H9 (cell line): Measurements from ENCODE around the gene TTC39A. TPM values are rescaled to one million over a fixed set of nuclear protein-coding genes. Genes with fewer than 3 reads are reported as not detected.

Experiments used
- DNase-seq: peaks from one replicate; pipeline ENCODE4 v3.0.0-alpha.2; 2017
- H2AFZ ChIP-seq: one replicate; pipeline ENCODE4 v1.6.1; 2013; ENCODE audit warnings: mild to moderate bottlenecking, low read length, control low read depth, moderate library complexity
- H2AK5ac ChIP-seq: 2 replicates; pipeline ENCODE4 v1.6.1; 2013; ENCODE audit warnings: low read length, control low read depth, mixed read lengths; ENCODE audit not compliant: insufficient read length
- H2BK120ac ChIP-seq: one replicate; pipeline ENCODE4 v1.6.1; 2013; ENCODE audit warnings: low read depth, mild to moderate bottlenecking, low read length, control low read depth, inconsistent platforms; ENCODE audit not compliant: poor library complexity, severe bottlenecking
- H2BK12ac ChIP-seq: 2 replicates; pipeline ENCODE4 v1.6.1; 2013; ENCODE audit warnings: low read length, control low read depth, mixed read lengths, low read depth; ENCODE audit not compliant: insufficient read length
- H2BK15ac ChIP-seq: 2 replicates; pipeline ENCODE4 v1.6.1; 2013; ENCODE audit warnings: low read depth, low read length, control low read depth
- H2BK20ac ChIP-seq: one replicate; pipeline ENCODE4 v1.6.1; 2013; ENCODE audit warnings: low read depth, mild to moderate bottlenecking, low read length, control low read depth, inconsistent platforms; ENCODE audit not compliant: poor library complexity, severe bottlenecking
- H2BK5ac ChIP-seq: 2 replicates; pipeline ENCODE4 v1.6.1; 2013; ENCODE audit warnings: low read length, control low read depth, mixed read lengths; ENCODE audit not compliant: insufficient read length
- H3K14ac ChIP-seq: 2 replicates; pipeline ENCODE4 v1.6.1; 2013; ENCODE audit warnings: low read length, control low read depth; ENCODE audit not compliant: insufficient read depth
- H3K18ac ChIP-seq: 2 replicates; pipeline ENCODE4 v1.6.1; 2013; ENCODE audit warnings: low read depth, mild to moderate bottlenecking, mixed read lengths, low read length, control low read depth; ENCODE audit not compliant: insufficient read length
- H3K23ac ChIP-seq: 2 replicates; pipeline ENCODE4 v1.6.1; 2013; ENCODE audit warnings: low read length, control low read depth, mixed read lengths, low read depth; ENCODE audit not compliant: insufficient read length
- H3K23me2 ChIP-seq: 2 replicates; pipeline ENCODE4 v1.6.1; 2013; ENCODE audit warnings: low read depth, mild to moderate bottlenecking, mixed read lengths, low read length, control low read depth; ENCODE audit not compliant: insufficient read length, poor library complexity, severe bottlenecking
- H3K27ac ChIP-seq: 2 replicates; pipeline ENCODE4 v1.5.1; 2013; ENCODE audit warnings: low read length, control low read depth, mixed read lengths, low read depth; ENCODE audit not compliant: insufficient read length
- H3K27me3 ChIP-seq: 2 replicates; pipeline ENCODE4 v1.6.1; 2013; ENCODE audit warnings: low read length, control low read depth, inconsistent platforms; ENCODE audit not compliant: insufficient read depth
- H3K4ac ChIP-seq: 2 replicates; pipeline ENCODE4 v1.6.1; 2013; ENCODE audit warnings: low read depth, mild to moderate bottlenecking, control low read depth, inconsistent platforms, low read length, moderate library complexity
- H3K4me1 ChIP-seq: 2 replicates; pipeline ENCODE4 v1.6.1; 2013; ENCODE audit warnings: low read length, control low read depth, inconsistent platforms; ENCODE audit not compliant: insufficient read depth
- H3K4me2 ChIP-seq: 2 replicates; pipeline ENCODE4 v1.6.1; 2013; ENCODE audit warnings: low read length, control low read depth, mixed read lengths; ENCODE audit not compliant: insufficient read length, insufficient read depth
- H3K56ac ChIP-seq: 2 replicates; pipeline ENCODE4 v1.6.1; 2013; ENCODE audit warnings: low read depth, mild to moderate bottlenecking, mixed read lengths, low read length, control low read depth; ENCODE audit not compliant: insufficient read length
- H3K79me1 ChIP-seq: 2 replicates; pipeline ENCODE4 v1.6.1; 2013; ENCODE audit warnings: low read depth, mild to moderate bottlenecking, moderate library complexity, low read length, control low read depth, inconsistent platforms; ENCODE audit not compliant: insufficient read depth, poor library complexity, severe bottlenecking
- H3K79me2 ChIP-seq: 2 replicates; pipeline ENCODE4 v1.6.1; 2013; ENCODE audit warnings: low read length, control low read depth, inconsistent platforms; ENCODE audit not compliant: insufficient read depth
- H3K9ac ChIP-seq: 2 replicates; pipeline ENCODE4 v1.6.1; 2013; ENCODE audit warnings: low read length, control low read depth, mixed read lengths; ENCODE audit not compliant: insufficient read length; ENCODE audit errors: extremely low read depth
- H3K9me3 ChIP-seq: one replicate; pipeline ENCODE4 v1.6.1; 2013; ENCODE audit warnings: low read depth, low read length, inconsistent platforms; ENCODE audit not compliant: control insufficient read depth
- H3T11ph ChIP-seq: one replicate; pipeline ENCODE4 v1.6.1; 2013; ENCODE audit warnings: mild to moderate bottlenecking, low read length, control low read depth, inconsistent platforms
- H4K20me1 ChIP-seq: one replicate; pipeline ENCODE4 v1.6.1; 2013; ENCODE audit not compliant: control insufficient read depth, insufficient read length, insufficient read depth
- H4K5ac ChIP-seq: 2 replicates; pipeline ENCODE4 v1.6.1; 2013; ENCODE audit warnings: low read depth, mild to moderate bottlenecking, mixed read lengths, low read length, control low read depth; ENCODE audit not compliant: insufficient read length
- H4K8ac ChIP-seq: replicated peaks from 2 replicates; pipeline ENCODE4 v1.6.1; 2013; ENCODE audit warnings: low read length, control low read depth, mixed read lengths, low read depth; ENCODE audit not compliant: insufficient read length
- H4K91ac ChIP-seq: 2 replicates; pipeline ENCODE4 v1.6.1; 2013; ENCODE audit warnings: low read depth, mild to moderate bottlenecking, moderate library complexity, mixed read lengths, low read length, control low read depth; ENCODE audit not compliant: insufficient read length
- H3K27ac Mint-ChIP-seq, 3 experiments: 2 replicates in 2 of 3; 3 replicates in 1 of 3; pipeline ENCODE4 v1.8.0; 2020 to 2021; ENCODE audit warnings: mixed read lengths in 3 of 3, mild to moderate bottlenecking in 1 of 3, moderate library complexity in 1 of 3
- H3K27me3 Mint-ChIP-seq: 2 replicates; pipeline ENCODE4 v1.8.0; 2021; ENCODE audit warnings: low read depth, mild to moderate bottlenecking, moderate library complexity, mixed read lengths
- H3K36me3 Mint-ChIP-seq, 3 experiments: 2 replicates in 2 of 3; 3 replicates in 1 of 3; pipeline ENCODE4 v1.8.0; 2020 to 2021; ENCODE audit warnings: low read depth in 3 of 3, mixed read lengths in 3 of 3; ENCODE audit not compliant: insufficient read depth in 1 of 3
- H3K4me1 Mint-ChIP-seq, 2 experiments: 2 replicates each; pipeline ENCODE4 v1.8.0; 2020; ENCODE audit warnings: mixed read lengths in 2 of 2
- H3K4me3 Mint-ChIP-seq, 2 experiments: 2 replicates in 1 of 2; 3 replicates in 1 of 2; pipeline ENCODE4 v1.8.0; 2020 to 2021; ENCODE audit warnings: mild to moderate bottlenecking in 2 of 2, mixed read lengths in 2 of 2, moderate library complexity in 1 of 2
- H3K9me3 Mint-ChIP-seq, 2 experiments: 2 replicates in 1 of 2; 3 replicates in 1 of 2; pipeline ENCODE4 v1.8.0; 2020; ENCODE audit warnings: mild to moderate bottlenecking in 2 of 2, mixed read lengths in 2 of 2, moderate library complexity in 1 of 2
- WGBS: extraction: QIAGEN DNeasy Blood & Tissue Kit; methylation state at CpG from one replicate; pipeline ENCODE4 v1.1.7; 2013; ENCODE audit warnings: missing lambda C conversion rate, low lambda C conversion rate, mixed read lengths; ENCODE audit not compliant: insufficient read length; ENCODE audit errors: extremely low coverage; 5-methylcytosine and 5-hydroxymethylcytosine counted together
- total RNA-seq: library from RNA; stranded (reverse); gene quantifications from 2 replicates; pipeline ENCODE4 v1.2.1, GENCODE V29; 2021
- TF ChIP-seq, protein P1 (sequence below): fragments of 200-600 bp; sonication (generic); conservative IDR thresholded peaks from 3 replicates; pipeline ENCODE4 v1.8.0; 2021; ENCODE audit warnings: antibody characterized with exemption, mild to moderate bottlenecking

TTC39A gene
- total RNA-seq, 1 experiment from 2014 or later, result 7.7 TPM

DNA sequence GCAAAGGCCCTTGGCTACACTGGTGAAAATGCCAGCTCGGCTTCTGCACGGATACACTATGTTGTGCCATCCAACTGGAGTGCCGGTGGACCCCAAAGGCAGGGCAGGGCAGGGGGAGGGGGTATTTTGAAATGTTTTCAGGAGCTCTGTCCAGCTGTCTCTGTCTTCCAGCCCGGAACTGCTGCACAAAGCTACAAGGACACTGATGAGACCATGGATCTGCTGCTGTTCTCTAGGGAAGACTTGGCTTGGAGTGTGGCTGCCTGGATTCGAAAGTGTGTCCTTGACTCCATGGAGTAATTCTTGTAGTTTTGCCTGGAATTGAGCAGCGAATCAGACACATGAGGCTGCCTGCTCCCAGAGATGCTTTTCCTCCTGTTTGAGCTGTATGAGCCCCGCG is 42.4 kb downstream of the TTC39A start:
- Histone ChIP-seq H3K23me2 (no peaks in the 10 kb centered on the region), H4K5ac (no peak overlapping the region), H3K9ac (no peak overlapping the region), H2AFZ (no peak overlapping the region), H2BK12ac (no peak overlapping the region), H2AK5ac (no peak overlapping the region), H3K9me3 (no peaks in the 10 kb centered on the region), H3K23ac (no peak overlapping the region), H3K4me2 (no peak overlapping the region), H3K27ac (no peak overlapping the region), H4K91ac (no peak overlapping the region), H3K14ac (no peak overlapping the region), H2BK15ac (no peak overlapping the region), H4K20me1 (no peaks in the 10 kb centered on the region), H2BK5ac (no peak overlapping the region), H3K4me1 (no peaks in the 10 kb centered on the region), H3T11ph (no peak overlapping the region), H3K79me1 (no peaks in the 10 kb centered on the region), H2BK120ac (no peak overlapping the region), H2BK20ac (no peak overlapping the region), H3K4ac (no peak overlapping the region), H4K8ac (no peak overlapping the region), H3K79me2 (no peaks in the 10 kb centered on the region), H3K56ac (no peak overlapping the region), H3K27me3 (no peaks in the 10 kb centered on the region), H3K18ac (no peak overlapping the region)
- H3K27ac Mint-ChIP-seq, result no peak overlapping the region
- H3K4me3 Mint-ChIP-seq, result no peak overlapping the region
- TF ChIP-seq, protein P1, sequence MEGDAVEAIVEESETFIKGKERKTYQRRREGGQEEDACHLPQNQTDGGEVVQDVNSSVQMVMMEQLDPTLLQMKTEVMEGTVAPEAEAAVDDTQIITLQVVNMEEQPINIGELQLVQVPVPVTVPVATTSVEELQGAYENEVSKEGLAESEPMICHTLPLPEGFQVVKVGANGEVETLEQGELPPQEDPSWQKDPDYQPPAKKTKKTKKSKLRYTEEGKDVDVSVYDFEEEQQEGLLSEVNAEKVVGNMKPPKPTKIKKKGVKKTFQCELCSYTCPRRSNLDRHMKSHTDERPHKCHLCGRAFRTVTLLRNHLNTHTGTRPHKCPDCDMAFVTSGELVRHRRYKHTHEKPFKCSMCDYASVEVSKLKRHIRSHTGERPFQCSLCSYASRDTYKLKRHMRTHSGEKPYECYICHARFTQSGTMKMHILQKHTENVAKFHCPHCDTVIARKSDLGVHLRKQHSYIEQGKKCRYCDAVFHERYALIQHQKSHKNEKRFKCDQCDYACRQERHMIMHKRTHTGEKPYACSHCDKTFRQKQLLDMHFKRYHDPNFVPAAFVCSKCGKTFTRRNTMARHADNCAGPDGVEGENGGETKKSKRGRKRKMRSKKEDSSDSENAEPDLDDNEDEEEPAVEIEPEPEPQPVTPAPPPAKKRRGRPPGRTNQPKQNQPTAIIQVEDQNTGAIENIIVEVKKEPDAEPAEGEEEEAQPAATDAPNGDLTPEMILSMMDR, result no peak
- 0 out of 2 replicates have a peak, but pooled peaks cover 1% of the 10 kb centered on the region for H3K27me3 Mint-ChIP-seq
- H3K4me1 Mint-ChIP-seq, result peaks cover 15 to 19% of the 10 kb centered on the region in 2 experiments
- no peak for DNase-seq
- no peaks in the 10 kb centered on the region; a peak in 1 of 7 replicates for H3K36me3 Mint-ChIP-seq
- WGBS, result no CpG with 5 or more reads among the region's 8 CpGs
- H3K9me3 Mint-ChIP-seq, result no peaks in the 10 kb centered on the region
